ENCODE measurements around the gene VSTM4.

Gene VSTM4, protein sequence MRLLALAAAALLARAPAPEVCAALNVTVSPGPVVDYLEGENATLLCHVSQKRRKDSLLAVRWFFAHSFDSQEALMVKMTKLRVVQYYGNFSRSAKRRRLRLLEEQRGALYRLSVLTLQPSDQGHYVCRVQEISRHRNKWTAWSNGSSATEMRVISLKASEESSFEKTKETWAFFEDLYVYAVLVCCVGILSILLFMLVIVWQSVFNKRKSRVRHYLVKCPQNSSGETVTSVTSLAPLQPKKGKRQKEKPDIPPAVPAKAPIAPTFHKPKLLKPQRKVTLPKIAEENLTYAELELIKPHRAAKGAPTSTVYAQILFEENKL

DNA sequence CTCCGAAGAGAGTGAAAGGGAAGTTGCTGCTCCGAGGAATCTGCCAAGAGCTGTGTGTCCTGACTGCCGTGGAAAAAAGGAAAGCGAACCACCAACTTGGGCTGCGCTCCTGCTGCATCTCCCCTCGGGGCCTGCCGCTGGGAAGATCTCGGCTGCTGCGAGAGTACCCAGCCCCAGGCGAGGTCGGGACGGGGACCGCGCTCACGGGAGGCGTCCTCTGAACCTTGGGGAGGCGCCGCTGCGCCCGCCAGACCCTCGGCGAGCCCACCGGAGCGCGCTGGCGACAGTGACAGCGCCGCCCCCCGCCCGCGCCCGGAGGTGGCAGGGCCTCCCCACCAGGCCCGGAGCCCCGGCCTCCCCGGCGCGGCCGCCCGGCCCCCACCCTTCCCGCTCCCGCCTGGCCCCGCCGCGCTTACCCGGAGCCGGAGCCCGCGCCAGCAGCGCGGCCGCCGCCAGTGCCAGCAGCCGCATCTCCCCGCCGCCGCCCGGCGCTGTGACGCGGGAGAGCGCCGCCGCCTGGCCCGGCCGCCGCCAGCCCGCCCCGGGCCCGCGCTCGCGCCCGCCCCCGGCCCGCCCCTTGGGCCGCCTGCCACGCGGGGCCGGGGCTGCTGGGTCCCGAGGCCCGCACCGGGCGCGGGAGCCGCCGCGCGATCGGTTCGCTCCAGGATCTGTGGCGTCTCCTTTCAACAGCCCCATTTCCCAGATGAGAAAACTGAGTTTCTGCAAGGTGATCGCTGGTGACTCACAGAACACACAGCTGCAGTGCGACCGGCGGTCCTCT, at the start of gene VSTM4:
VSTM4 (minus strand) TSS at position 508 of the 781 bp plus-strand sequence; CDS start at position 471, 37 bp downstream.
- DNase-seq (ENCODE audit: low read depth in 3 of 3, low spot score in 1 of 3), result no peak

DNA sequence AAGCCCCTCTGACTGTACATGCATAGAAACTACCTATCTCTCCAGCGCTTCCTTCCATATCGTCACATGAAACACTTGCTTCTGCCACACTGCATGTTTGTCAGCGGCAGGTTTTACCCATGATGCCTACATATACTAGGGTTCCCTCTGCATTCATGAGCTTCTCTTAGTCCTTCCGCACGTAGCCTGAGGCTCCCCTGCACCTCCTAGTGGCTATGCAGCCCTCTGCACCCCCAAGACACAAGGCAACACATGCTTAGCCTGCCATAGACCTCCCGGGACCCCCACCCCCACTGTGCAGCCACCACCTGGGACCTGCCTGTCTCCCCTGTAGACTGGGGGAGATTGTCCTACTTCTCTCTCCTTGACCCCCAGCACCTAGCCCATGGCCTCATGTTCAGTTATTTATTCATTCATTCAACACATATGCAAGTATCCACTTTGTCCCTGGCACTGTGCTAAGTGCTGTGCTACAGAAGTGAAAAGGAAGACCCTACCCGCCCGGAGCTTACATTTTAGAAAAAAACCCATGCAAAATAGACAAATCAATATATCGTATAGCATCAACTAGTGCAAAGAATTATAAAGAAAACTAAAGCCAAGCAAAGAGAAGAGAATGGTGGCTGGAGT, 49.4 kb upstream of the VSTM4 start:
- DNase-seq (ENCODE audit: low read depth in 3 of 3, low spot score in 1 of 3), result no peak

DNA sequence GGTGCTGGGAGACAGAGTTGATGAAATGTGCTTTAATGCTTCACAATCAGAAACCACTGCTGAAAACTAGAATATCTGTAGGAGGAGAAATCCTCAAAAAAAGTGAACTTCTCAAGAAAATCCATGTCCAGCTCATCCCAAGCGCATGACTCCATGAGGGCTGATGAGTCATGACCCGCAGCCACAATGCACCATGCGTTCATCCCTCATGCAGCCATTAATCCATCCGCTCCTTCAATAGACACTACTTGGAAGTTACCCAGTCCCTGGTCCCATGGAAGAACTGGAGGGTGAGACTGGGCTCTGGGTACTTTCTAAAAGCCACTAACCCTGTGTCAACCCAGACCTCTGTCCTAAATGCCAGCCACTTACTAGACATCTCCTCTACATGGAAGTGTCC, 48.4 kb upstream of the VSTM4 start:
- no peak for DNase-seq (ENCODE audit: low read depth in 3 of 3, low spot score in 1 of 3)

DNA sequence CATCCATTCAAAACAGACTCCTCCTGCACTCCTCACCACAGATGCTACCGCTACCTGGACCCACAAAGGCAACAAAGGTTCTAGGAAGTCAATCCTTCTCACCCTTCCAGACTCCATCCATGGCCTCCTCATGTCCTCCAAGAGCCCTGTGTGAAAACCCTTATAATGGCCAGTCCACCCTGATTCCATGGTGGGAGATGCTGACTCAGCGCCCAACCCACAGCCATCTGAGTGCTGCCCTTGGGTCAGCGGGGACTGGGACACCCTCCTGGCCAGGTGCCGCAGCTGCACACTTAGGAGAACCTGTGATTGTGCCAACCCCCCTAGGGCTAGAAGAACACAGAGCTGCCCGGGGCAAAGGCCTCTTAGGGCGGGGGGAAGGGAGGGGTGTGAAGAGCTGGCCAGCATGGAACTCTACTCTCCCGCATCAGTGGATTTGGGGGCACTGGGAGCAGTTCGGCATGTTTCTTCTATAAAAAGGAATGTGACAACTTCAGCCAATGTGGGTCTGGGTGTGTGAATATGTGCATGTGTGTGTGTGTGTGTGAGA, 47.5 kb upstream of the VSTM4 start:
- no peak for DNase-seq (ENCODE audit: low read depth in 3 of 3, low spot score in 1 of 3)

DNA sequence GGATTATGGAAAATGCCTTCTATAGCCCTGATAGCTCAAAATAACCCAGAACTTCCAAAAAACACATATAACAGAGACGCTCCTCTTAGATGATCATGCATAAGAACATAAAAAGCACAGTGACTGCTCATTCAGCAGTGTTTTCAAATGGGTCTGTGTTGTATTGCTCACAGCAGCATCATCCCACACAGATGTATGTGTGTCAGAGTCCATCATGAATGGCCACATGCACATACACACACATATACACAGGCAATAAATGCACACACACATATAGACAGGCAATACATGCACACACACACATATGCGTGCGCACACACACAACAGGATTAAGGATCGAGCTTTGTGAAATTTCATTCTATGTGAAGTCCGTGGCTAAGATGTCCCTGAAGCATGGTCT, 46.7 kb upstream of the VSTM4 start:
- no peak for DNase-seq (ENCODE audit: low read depth in 3 of 3, low spot score in 1 of 3)

DNA sequence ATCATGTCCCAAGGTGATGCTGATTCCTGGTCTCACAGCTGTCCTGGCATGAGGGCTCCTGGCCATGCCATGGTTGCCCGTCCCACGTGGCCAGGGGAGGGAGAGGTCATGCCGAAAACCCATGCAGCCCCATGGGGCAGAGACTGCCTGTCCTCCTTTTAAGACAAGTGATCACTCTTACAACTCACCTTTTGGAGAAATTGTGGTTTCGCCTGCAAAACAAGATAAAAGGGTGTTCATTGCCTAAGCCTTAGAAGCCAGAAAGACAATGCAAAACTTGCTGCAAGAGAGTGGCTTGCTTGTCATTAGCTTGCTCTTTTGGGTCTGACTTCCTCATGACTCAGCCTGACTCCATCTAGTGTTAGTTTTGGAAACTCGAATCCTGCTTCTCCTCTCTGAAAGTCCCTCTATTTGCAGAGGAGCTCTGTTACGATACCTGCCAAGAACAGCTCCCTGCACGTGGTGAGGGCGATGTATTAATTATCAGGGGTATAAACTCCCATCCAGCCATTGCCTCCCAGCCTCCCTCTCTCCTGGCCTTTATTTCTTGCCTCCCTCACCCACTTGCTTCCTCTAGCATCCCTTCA, 46.2 kb upstream of the VSTM4 start:
- no peak for DNase-seq (ENCODE audit: low read depth in 3 of 3, low spot score in 1 of 3)

DNA sequence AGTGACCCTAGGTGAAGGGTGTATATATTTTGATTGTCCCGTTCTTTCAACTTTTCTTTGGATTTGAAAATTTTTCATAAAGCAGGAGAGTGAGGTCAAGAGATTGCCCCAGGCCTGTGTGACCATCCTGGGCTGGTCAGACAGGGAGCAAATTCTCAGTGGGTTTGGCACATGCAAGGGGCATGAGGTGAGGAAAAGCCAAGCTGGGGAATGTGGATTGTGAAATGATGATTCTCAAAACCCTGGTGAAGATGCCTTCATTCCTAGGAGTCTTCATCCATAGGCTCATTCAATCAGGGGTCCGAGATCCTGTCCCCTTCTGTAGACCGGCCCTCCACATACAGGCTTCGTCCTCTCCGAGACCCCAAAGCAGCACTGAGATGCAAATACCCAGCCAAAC, 45.5 kb upstream of the VSTM4 start:
- DNase-seq (ENCODE audit: low read depth in 3 of 3, low spot score in 1 of 3), result no peak

DNA sequence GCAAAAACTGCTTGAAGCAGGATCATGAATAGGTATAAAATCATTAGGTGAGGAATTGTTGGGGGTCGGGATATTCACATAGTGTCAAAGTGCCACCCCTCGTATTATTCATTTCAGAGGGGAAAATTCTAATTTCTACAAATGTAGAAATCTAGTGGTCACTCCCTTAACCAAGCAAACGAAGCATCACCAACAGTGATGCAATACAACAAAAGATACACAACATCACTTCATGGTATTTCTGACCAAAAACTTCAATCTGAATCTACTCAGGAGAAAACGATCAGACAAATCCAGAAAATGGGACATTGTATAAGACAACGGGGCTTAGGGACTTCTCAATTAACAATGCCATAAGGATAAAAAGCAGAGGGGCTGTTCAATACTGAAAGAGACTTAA, 44.8 kb upstream of the VSTM4 start:
- DNase-seq (ENCODE audit: low read depth in 3 of 3, low spot score in 1 of 3), result no peak

DNA sequence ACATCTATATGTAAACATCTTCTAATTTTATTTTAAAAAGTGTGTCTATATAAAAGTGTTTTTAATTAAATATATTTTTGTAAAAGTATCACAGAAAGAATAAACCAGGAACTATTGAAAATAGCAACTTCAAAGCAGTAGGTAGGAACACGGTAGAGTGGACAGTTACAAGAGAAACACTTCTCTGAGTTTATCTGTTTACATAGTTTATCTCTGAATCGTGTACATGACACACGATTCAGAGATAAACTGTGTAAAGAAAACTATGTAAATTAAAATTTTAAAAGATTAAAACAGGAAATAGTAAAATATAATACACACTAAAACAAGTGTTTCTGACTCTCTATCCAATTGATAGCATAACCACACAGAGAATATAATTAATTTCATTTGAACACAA, 43.6 kb upstream of the VSTM4 start:
- DNase-seq (ENCODE audit: low read depth in 3 of 3, low spot score in 1 of 3), result no peak

DNA sequence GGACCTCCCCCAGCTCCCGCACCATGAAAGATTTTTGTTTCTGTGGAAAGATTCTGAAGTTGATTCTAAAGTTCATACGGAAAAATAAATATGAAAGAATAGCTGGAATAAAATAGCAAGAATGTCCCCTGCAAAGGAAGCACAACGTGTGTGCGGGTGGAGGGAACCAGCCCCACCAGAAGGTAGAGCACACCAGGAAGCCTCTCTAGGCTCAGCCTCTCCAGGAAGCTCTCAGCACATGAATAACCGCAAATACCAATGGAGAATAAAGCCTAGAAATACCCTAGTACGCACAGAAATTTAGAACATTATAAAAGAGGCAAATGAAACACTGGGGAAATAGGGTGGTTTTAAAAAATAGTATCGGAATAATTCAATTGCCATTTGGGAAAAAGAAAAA, 43.1 kb upstream of the VSTM4 start:
- DNase-seq (ENCODE audit: low read depth in 3 of 3, low spot score in 1 of 3), result no peak

DNA sequence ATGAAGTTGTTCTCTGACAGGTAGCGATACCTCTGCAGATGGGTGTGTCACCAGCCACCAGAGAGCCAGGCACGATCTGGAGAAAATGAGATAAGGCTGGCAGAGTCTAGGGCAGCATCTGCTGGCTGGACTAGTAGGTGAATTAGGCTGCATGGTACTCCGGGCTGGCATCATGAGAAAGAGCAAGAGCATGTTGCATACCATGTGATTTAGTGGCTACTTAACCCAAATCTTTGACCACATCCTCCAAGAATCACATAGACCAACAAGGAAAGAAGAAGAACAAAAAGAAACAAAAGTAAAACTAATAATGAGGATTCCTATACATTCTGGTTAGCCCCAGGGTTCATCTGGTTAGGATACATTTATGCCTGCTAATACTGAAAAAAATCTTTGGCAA, 41.9 kb upstream of the VSTM4 start:
- DNase-seq (ENCODE audit: low read depth in 3 of 3, low spot score in 1 of 3), result no peak

DNA sequence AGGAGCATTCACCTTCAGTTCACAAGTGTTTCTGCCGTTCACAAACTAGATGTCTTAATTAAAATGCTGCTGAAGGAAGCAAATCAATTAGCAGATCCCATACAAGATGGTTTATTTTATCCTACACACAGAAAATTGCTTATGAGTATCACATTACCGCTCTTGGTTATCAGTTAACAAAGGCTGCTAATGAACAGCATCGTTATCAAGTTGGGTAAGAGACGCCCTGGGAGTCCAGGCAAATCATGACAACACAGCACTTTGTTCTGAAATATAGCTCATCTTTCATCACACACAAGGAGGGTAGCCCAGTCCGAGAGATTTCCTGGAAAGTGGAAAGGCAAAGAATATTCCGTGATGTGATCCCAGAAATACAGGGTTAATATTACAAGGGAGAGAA, 39.3 kb upstream of the VSTM4 start:
- DNase-seq (ENCODE audit: low read depth in 3 of 3, low spot score in 1 of 3), result no peak

DNA sequence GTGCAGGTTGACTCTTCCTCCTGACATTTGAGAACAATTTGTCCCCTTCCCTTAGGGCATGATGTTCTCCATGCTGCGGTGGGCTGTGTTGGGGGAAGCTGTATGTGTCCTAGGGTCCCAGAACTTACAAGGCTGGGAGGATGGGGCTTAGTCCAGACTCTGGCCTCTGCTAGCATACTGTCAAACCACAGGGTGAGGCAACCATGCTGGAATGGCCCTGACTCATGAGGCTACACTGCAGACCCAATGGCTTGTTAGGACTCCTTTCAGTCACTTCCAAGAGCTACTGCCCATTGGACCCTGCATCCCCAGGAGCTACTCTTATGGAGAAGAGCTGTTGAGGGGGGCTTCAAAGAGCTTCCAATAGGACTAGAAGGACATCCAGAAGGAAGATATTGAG, 38.6 kb upstream of the VSTM4 start:
- no peak for DNase-seq (ENCODE audit: low read depth in 3 of 3, low spot score in 1 of 3)

DNA sequence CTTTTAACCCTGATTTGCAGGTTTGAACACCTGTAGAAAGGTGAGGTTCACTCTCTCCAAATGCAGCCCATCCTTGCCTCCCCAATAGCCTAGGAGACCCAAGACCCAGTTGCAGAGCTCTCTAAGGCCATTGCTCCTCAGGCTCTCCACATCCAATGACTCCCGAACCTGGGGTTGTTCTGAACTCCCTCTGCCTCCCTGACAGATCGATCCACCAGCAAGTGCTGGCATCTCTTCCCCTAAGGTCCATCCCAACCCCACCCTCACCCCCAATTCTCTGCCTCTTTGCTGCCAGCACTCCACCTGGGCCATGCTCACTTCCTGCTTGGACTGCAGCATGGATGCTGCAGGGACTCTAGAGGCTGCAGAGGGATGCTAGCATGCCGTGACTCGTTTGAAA, 37.8 kb upstream of the VSTM4 start:
- DNase-seq (ENCODE audit: low read depth in 3 of 3, low spot score in 1 of 3), result no peak

DNA sequence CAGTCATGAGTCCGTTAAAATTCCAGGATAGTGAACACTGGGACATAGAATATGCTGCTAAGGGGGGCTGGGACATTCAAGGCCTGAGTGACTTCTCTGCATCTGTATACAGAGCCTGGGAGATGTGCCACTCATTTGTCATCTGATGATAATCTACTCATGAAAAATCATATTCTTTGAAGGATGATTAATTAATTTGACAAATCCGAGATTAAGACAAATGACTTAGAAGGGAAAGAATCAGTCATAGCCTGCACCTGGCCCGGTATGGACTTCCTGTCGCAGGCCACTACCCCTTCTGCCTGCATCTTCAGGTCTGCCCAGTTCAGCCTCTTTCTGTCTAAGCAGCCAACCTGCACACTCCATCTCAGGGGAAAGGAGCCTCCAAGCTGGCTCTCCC, 37.3 kb upstream of the VSTM4 start:
- no peak for DNase-seq (ENCODE audit: low read depth in 3 of 3, low spot score in 1 of 3)

DNA sequence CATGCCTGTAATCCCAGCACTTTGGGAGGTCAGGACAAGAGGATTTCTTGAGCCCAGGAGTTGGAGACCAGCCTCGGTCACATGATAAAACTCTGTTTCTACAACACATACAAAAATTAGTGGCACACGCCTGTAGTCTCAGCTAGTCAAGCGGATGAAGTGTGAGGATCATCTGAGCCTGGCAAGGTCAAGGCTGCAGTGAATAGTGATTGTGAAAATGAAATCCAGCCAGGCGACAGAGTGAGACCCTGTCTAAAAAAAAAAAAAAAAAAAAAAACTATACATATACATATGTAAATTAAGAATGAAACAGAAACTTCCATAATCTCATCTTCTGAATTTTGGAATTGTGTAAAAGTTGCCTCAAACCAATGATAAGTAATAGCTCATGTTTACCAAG, 36.7 kb upstream of the VSTM4 start:
- DNase-seq (ENCODE audit: low read depth in 3 of 3, low spot score in 1 of 3), result no peak

DNA sequence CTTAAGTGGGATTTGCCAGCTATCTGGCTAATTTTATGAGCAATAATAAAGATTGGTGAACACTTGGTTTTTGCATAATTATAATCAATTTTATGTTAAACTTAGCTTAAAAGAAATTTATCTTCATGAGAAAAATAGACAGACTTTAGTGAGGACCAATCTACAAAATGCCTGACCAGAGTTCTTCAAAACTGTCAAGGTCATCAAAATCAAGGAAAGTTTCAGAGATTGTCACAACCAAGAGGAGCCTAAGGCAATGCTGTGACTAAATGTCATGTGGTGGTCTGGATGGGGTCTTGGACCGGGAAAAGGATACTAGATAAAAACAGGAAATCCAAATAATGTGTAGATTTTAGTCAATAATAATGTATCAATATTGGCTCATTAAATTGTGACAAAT, 36.2 kb upstream of the VSTM4 start:
- no peak for DNase-seq (ENCODE audit: low read depth in 3 of 3, low spot score in 1 of 3)

DNA sequence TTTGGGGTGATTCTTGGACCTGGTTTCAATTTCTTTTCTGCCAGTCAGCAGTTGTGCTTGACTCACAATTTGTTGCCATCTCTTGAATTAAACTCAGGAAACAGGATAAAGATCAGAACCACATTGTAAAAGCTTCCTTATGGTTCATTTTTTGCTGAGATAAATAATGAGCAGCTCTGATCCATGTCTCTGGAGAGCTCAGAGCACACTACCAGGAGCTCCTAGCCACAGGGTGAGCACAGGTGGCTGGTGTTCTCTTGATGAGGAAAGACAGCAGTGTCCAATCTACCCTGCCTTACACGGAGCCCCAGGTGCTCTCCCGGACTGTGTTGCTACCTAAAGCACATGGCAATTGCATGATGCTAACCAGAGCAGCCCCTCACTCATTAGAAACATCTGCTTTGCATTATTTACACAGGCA, 35.7 kb upstream of the VSTM4 start:
- DNase-seq (ENCODE audit: low read depth in 3 of 3, low spot score in 1 of 3), result no peak

DNA sequence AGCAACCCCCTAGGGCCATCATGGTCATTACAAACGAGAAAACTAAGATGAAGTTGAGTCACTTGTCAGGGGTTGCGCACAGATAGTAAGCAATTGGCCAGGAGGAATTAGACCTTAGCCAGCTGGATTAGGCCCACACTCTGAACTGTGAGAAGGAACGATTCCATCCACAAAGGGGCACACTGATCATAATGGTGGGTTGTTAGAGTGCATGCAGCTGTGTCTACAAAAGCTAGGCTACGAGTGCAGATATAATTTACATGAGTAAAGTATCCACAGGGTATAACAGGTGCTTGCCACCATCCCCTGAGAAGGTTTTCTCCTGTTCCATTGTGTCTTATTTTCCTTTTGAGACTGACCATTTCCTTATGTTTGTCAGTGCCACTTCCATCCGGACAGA, 35.1 kb upstream of the VSTM4 start:
- DNase-seq (ENCODE audit: low read depth in 3 of 3, low spot score in 1 of 3), result no peak

DNA sequence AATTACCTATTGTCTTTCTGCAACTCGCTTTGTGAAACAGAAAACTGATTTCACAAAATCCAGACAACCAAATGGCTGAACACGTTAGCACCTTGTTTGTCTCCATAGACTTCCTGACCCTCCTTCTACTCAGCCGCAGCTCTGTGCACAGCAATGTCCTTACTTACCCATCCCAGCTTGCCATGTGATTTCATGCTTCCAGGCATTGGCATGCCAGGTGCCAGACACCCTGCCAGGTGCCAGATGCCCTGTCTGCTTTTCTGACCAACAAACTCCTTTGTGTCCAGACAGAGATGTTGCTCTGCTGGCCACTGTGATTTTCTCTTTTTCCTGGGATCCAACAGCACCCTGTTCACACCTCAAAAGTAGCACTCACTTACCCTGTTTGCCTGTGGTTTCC, 34.6 kb upstream of the VSTM4 start:
- no peak for DNase-seq (ENCODE audit: low read depth in 3 of 3, low spot score in 1 of 3)

DNA sequence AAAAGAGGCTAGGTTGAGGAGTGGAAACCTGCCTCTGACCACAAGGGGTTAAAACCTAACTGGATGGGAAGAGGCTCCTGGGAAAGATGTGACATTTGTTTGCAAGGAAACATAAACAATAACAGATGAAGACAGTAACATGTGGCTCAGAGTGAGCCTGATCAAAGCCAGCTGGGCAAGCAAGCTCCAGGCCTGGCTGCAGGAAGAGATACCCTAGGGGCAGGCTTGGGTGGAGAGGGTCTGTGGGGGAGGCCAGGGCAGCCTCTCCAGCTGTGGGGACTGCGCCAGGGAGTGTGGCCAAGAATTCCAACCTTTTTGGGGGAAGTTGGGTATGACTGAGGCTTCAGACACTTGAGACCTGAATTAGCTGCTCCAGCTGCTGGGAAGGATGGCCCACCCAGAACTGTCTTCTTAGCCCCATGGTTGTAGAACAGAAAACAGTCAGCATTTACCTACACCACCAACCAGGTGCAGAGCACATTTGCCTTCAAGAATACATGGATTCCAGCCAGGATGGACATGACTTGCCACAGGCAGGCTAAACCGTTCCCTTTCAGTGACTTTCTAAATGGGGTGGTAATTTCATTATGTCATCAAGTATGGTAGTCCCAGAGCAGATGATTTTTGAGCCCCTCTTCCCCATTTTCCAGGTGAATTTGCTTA, 28.9 kb upstream of the VSTM4 start:
- DNase-seq (ENCODE audit: low read depth in 3 of 3, low spot score in 1 of 3), result no peak

Data from stimulated activated CD4-positive, alpha-beta T cell treated with anti-CD3 and anti-CD28 coated beads, TNF-alpha, amount 100 ng/mL, for 1 hour (primary cell).